Epithelial cell of esophagus (primary cell): ENCODE measurements around the gene KIF21B.
A peak's percentile ranks its signal among the peaks of the same experiment; 100 is the strongest.

Experiments
- DNase-seq: peaks from one replicate; pipeline ENCODE4 v3.0.0; 2010; ENCODE audit warnings: low read depth
- H3K4me3 ChIP-seq: 2 replicates; pipeline ENCODE4 v1.5.1; 2011; ENCODE audit warnings: mild to moderate bottlenecking, low read length, control low read depth
- CTCF ChIP-seq: IDR thresholded peaks from 2 replicates; pipeline ENCODE4 v1.5.1; 2011; ENCODE audit warnings: low read depth, mild to moderate bottlenecking, low read length, control low read depth, inconsistent platforms; ENCODE audit not compliant: insufficient read depth; ENCODE audit errors: missing control alignments

Gene KIF21B

GRCh38 chr1:201025571-201026002 lies 2.1 kb upstream of the KIF21B start:
- peak; percentile 11 for TF ChIP-seq CTCF
- DNase-seq = no peak
- no peak overlapping the region for H3K4me3 ChIP-seq

GRCh38 chr1:201024625-201024998 lies 1.1 kb upstream of the KIF21B start:
- TF ChIP-seq CTCF = no peak
- H3K4me3 ChIP-seq = no peak overlapping the region
- no peak for DNase-seq

GRCh38 chr1:201023920-201024624 lies 558 bp upstream of the KIF21B start:
- no peak for TF ChIP-seq CTCF
- no peak overlapping the region for H3K4me3 ChIP-seq
- no peak for DNase-seq

- DNase-seq = no peak
- no peak for TF ChIP-seq CTCF
- H3K4me3 ChIP-seq = peak overlapping the region; percentile 25
Measured at GRCh38 chr1:201022820-201023516, 546 bp downstream of the KIF21B start.

- no peak overlapping the region for H3K4me3 ChIP-seq
- TF ChIP-seq CTCF = no peak
- DNase-seq = no peak
Measured at GRCh38 chr1:201022493-201022819, 1.1 kb downstream of the KIF21B start.

GRCh38 chr1:201021630-201022492 lies 1.7 kb downstream of the KIF21B start:
- DNase-seq = no peak
- no peak for TF ChIP-seq CTCF
- no peak overlapping the region for H3K4me3 ChIP-seq
